Gastroesophageal sphincter (tissue), 3 donors: ENCODE data around the gene KDM4C.

Source experiments
- POLR2A ChIP-seq, 2 donors: fragments of 450-650 bp; IDR thresholded peaks; one replicate each; pipeline ENCODE4 v1.6.1; 2017; ENCODE audit warnings: antibody characterized with exemption in 2 of 2, mild to moderate bottlenecking in 2 of 2, moderate library complexity in 1 of 2
- TF ChIP-seq, protein P1 (sequence below), 4 experiments: fragments of 200-600 bp in 2 of 4; fragments of 450-650 bp in 2 of 4; sonication (generic) in 1 of 4; IDR thresholded peaks; one replicate each; pipeline ENCODE4 v1.5.1; 2017 to 2019; ENCODE audit warnings: antibody characterized with exemption in 4 of 4, mild to moderate bottlenecking in 2 of 4, moderate library complexity in 2 of 4

- TF ChIP-seq, protein P1, sequence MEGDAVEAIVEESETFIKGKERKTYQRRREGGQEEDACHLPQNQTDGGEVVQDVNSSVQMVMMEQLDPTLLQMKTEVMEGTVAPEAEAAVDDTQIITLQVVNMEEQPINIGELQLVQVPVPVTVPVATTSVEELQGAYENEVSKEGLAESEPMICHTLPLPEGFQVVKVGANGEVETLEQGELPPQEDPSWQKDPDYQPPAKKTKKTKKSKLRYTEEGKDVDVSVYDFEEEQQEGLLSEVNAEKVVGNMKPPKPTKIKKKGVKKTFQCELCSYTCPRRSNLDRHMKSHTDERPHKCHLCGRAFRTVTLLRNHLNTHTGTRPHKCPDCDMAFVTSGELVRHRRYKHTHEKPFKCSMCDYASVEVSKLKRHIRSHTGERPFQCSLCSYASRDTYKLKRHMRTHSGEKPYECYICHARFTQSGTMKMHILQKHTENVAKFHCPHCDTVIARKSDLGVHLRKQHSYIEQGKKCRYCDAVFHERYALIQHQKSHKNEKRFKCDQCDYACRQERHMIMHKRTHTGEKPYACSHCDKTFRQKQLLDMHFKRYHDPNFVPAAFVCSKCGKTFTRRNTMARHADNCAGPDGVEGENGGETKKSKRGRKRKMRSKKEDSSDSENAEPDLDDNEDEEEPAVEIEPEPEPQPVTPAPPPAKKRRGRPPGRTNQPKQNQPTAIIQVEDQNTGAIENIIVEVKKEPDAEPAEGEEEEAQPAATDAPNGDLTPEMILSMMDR (IDR thresholded peaks at IDR 0.05) = no peak
- no peak for TF ChIP-seq POLR2A (IDR thresholded peaks at IDR 0.05)
Observed at GRCh38 chr9:7108936-7109335, 351.2 kb downstream of the KDM4C start.
